Panc1 (cell line): ENCODE measurements around the gene ACKR2.

Source experiments
- CTCF ChIP-seq: fragments of 450-650 bp; IDR thresholded peaks from 2 replicates; pipeline ENCODE4 v1.5.1; 2017; ENCODE audit warnings: mild to moderate bottlenecking
- SIN3A ChIP-seq: IDR thresholded peaks from 2 replicates; pipeline ENCODE4 v1.6.1; 2012; ENCODE audit warnings: low read depth, mild to moderate bottlenecking, low read length, moderate library complexity, borderline replicate concordance; ENCODE audit not compliant: insufficient read depth

GRCh38 chr3:42778644-42779043, 30.6 kb upstream of the ACKR2 start:
- TF ChIP-seq SIN3A (no peak), CTCF (no peak)
